CD4-positive, CD25-positive, alpha-beta regulatory T cell (primary cell): ENCODE measurements around the gene HSP90B1. TPM values are rescaled to one million over a fixed set of nuclear protein-coding genes. Genes with fewer than 3 reads are reported as not detected.

ENCODE experiments used
- ATAC-seq, 2 donors: fragments of 150-1000 bp; cut with Tn5 transposase; one replicate each; pipeline ENCODE4 v1.10.0; 2021; ENCODE audit warnings: low read depth in 2 of 2, moderate number of reproducible peaks in 2 of 2, moderate library complexity in 1 of 2
- DNase-seq, 3 donors: peaks; one replicate each; pipeline versions ENCODE4 v3.0.0 to v3.0.0-alpha.2; 2012 to 2022; ENCODE audit warnings: mixed read lengths in 1 of 3
- H3K27ac ChIP-seq: one replicate; pipeline ENCODE4 v1.7.0; 2013; ENCODE audit warnings: mild to moderate bottlenecking, low read length; ENCODE audit not compliant: insufficient read depth, poor library complexity, severe bottlenecking
- H3K27me3 ChIP-seq: one replicate; pipeline ENCODE4 v1.7.0; 2013; ENCODE audit warnings: low read length; ENCODE audit not compliant: control insufficient read depth, insufficient read depth
- H3K36me3 ChIP-seq: one replicate; pipeline ENCODE4 v1.7.0; 2013; ENCODE audit warnings: mild to moderate bottlenecking, low read length, moderate library complexity; ENCODE audit not compliant: control insufficient read depth, insufficient read depth
- H3K4me1 ChIP-seq: 2 replicates; pipeline ENCODE4 v1.7.0; 2013; ENCODE audit warnings: mild to moderate bottlenecking, low read length; ENCODE audit not compliant: insufficient read depth, control insufficient read depth, poor library complexity, severe bottlenecking
- H3K4me3 ChIP-seq: one replicate; pipeline ENCODE4 v1.7.0; 2013; ENCODE audit warnings: low read depth, mild to moderate bottlenecking, low read length, moderate library complexity
- H3K9me3 ChIP-seq, 2 experiments: 1 replicate in 1 of 2; 2 replicates in 1 of 2; pipeline ENCODE4 v1.7.0; 2013; ENCODE audit warnings: low read length in 2 of 2, mild to moderate bottlenecking in 1 of 2, moderate library complexity in 1 of 2; ENCODE audit not compliant: control insufficient read depth in 2 of 2
- H3K27ac Mint-ChIP-seq, 3 donors: one replicate each; pipeline ENCODE4 v1.8.0; 2020 to 2022; ENCODE audit warnings: mild to moderate bottlenecking in 3 of 3, mixed read lengths in 3 of 3, moderate library complexity in 2 of 3
- H3K27me3 Mint-ChIP-seq: one replicate; pipeline ENCODE4 v1.8.0; 2022; ENCODE audit warnings: mild to moderate bottlenecking, mixed read lengths
- H3K36me3 Mint-ChIP-seq: one replicate; pipeline ENCODE4 v1.8.0; 2020; ENCODE audit warnings: mixed read lengths
- H3K4me1 Mint-ChIP-seq, 4 donors: one replicate each; pipeline ENCODE4 v1.8.0; 2020 to 2022; ENCODE audit warnings: mixed read lengths in 4 of 4, mild to moderate bottlenecking in 1 of 4
- H3K4me3 Mint-ChIP-seq, 4 donors: one replicate each; pipeline ENCODE4 v1.8.0; 2020 to 2022; ENCODE audit warnings: mild to moderate bottlenecking in 4 of 4, mixed read lengths in 4 of 4, moderate library complexity in 3 of 4
- H3K9me3 Mint-ChIP-seq, 7 donors: one replicate each; pipeline ENCODE4 v1.8.0; 2020 to 2022; ENCODE audit warnings: mixed read lengths in 7 of 7, mild to moderate bottlenecking in 3 of 7, moderate library complexity in 2 of 7
- polyA plus RNA-seq, 4 donors: library from polyadenylated mRNA; unstranded; fragments of 300-500 nt; fragmentation: Illumina TruSeq; gene quantifications; one replicate each; pipeline ENCODE4 v1.2.3, GENCODE V29; 2021
- total RNA-seq: library from RNA; stranded (reverse); gene quantifications from one replicate; pipeline ENCODE4 v1.2.3, GENCODE V29; 2022

The HSP90B1 gene
- total and polyA plus RNA-seq, 5 donors from 2014 or later, result 119 to 254 (median 146) TPM

DNA sequence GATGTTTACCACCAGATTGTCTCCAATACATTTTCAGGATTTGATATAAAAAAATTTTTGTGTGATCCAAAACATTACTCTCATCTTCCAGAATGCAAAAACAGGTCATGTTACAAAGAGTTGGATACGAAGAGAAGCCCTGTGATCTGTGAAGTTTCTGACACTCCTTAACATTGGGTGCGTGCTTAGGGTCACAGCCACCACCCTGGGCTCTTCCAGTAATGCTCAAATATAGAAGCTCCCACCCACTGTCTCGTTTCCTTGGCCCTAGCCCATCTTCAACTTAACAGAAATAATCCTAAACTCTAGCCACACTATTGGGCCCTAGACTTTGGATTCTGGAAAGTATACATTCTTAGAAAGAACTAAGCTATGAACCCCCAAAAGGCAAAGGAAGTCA, 32.9 kb upstream of the HSP90B1 start:
- DNase-seq (no peak), ATAC-seq (no peak)
- H3K36me3 ChIP-seq, result no peaks in the 10 kb centered on the region
- no peak overlapping the region for H3K27ac ChIP-seq
- H3K4me3 ChIP-seq, result no peak overlapping the region
- H3K4me1 ChIP-seq, result peaks cover 20% of the 10 kb centered on the region
- H3K9me3 ChIP-seq, result no peaks in the 10 kb centered on the region
- peaks cover 9 to 27% (median 21%) of the 10 kb centered on the region in 4 donors for H3K4me1 Mint-ChIP-seq
- no peak overlapping the region for H3K4me3 Mint-ChIP-seq
- H3K27me3 ChIP-seq, result no peaks in the 10 kb centered on the region
- no peaks in the 10 kb centered on the region for H3K27me3 Mint-ChIP-seq
- H3K27ac Mint-ChIP-seq, result peak overlapping the region in 2 of 3 donors; percentile 52 to 53
- H3K36me3 Mint-ChIP-seq, result no peaks in the 10 kb centered on the region
- no peaks in the 10 kb centered on the region for H3K9me3 Mint-ChIP-seq

DNA sequence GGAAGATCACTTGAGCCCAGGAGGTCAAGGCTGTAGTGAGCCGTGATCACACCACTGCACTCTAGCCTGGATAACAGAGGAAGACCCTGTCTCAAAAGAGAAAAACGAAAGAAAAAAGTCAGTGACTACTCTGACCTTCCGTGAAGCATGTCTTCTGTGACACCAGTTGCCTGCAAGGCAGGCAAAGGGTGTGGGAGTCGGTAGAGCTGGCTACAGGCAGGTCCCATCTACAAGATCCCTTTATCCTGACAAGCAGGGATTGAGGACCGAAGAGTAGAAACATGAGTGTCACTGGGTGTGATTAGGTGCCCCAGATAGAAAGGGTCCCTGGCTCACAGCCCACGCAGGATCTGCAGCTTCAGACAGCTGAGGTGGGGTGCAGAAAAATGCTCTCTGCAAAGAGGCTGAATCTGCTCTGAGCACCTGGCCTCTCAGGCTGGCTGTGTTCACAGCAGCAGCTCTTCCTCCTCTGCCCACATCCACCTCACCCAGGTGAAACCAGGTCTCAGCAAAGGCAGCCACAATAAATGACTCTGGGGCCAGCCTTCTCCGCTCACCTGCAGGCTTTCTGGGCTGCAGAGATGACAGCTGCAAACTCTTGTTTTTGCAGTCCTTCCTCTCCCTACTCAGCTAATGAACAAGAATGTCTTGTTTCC, 28.6 kb upstream of the HSP90B1 start:
- Mint-ChIP-seq H3K9me3 (no peaks in the 10 kb centered on the region), H3K4me3 (peak overlapping the region; percentile 74 to 90 (median 80)), H3K36me3 (peaks cover 4% of the 10 kb centered on the region), H3K4me1 (peaks cover 28 to 62% (median 45%) of the 10 kb centered on the region in 4 donors), H3K27me3 (no peaks in the 10 kb centered on the region), H3K27ac (peak overlapping the region; percentile 89 to 99 (median 95))
- no peaks in the 10 kb centered on the region for H3K36me3 ChIP-seq
- H3K9me3 ChIP-seq, result no peaks in the 10 kb centered on the region
- peak overlapping the region; percentile 62 for H3K4me3 ChIP-seq
- H3K4me1 ChIP-seq, result peaks cover 38% of the 10 kb centered on the region
- peak overlapping the region; percentile 49 for H3K27ac ChIP-seq
- ATAC-seq (peak; percentile 95 to 96), DNase-seq (peak; percentile 15 to 80 (median 71))
- H3K27me3 ChIP-seq, result no peaks in the 10 kb centered on the region

DNA sequence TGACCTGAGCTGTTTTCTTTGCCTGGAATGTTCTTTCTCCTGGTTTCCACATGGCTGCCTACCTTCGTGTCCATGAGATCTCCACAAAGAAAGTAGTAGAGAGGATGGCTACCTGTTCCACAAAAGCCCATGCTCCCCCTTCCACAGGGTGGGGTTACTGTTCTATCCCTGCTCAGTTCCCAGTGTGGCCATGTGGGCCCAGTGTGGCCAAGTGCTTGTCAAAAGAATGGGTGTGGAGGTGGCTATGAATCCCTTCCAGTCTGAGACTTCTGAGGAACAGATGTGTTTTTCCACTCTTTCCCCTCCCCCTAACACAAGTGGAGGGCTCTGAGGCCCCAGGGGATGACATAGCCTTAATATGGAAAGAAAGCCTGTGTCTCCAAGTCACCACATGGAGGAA, 26.2 kb upstream of the HSP90B1 start:
- Mint-ChIP-seq H3K36me3 (peaks cover 4% of the 10 kb centered on the region), H3K4me1 (peaks cover 32 to 78% (median 47%) of the 10 kb centered on the region in 4 donors), H3K9me3 (no peaks in the 10 kb centered on the region), H3K4me3 (peak overlapping the region in 1 of 4 donors; percentile 71), H3K27ac (peak overlapping the region in 2 of 3 donors; percentile 83 to 95), H3K27me3 (no peaks in the 10 kb centered on the region)
- ATAC-seq, result no peak
- no peaks in the 10 kb centered on the region for H3K9me3 ChIP-seq
- H3K27me3 ChIP-seq, result no peaks in the 10 kb centered on the region
- DNase-seq, result no peak
- peaks cover 40% of the 10 kb centered on the region for H3K4me1 ChIP-seq
- peak overlapping the region; percentile 6 for H3K27ac ChIP-seq
- no peak overlapping the region for H3K4me3 ChIP-seq
- no peaks in the 10 kb centered on the region for H3K36me3 ChIP-seq

DNA sequence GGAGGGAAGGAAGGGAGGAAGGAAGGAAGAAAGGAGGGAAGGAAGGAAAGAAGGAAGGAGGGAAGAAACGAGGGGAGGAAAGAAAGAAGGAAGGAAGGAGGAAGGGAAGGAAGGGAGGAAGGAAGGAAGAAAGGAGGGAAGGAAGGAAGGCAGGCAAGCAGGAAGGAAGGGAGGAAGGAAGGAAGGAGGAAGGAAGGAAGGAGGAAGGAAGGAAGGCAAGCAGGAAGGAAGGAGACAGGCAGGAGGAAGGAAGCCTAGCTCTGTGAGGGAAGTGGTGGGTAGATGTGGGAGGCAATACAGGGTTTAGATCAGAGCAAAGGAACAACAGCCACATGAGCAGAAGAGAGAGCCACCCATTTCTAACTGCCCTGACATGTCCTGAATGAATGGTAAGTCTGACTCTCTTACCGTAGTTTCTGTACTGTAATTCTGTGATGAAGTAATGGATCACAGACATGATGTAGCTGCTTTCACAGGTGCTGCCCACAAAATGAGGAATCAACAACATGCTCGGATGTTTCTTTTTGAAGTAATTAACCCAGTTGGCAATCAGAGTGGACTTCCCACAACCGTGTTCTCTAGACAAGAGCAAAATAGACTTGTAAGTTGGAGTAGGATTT, 24.4 kb upstream of the HSP90B1 start:
- no peaks in the 10 kb centered on the region for H3K36me3 ChIP-seq
- Mint-ChIP-seq H3K4me1 (peaks cover 32 to 71% (median 41%) of the 10 kb centered on the region in 4 donors), H3K4me3 (peak overlapping the region in 2 of 4 donors; percentile 33 to 63), H3K9me3 (no peaks in the 10 kb centered on the region), H3K27ac (peak overlapping the region; percentile 89 to 95 (median 90)), H3K36me3 (peaks cover 4% of the 10 kb centered on the region), H3K27me3 (no peaks in the 10 kb centered on the region)
- H3K27me3 ChIP-seq, result no peaks in the 10 kb centered on the region
- no peak overlapping the region for H3K4me3 ChIP-seq
- H3K9me3 ChIP-seq, result no peaks in the 10 kb centered on the region
- peak overlapping the region; percentile 15 for H3K27ac ChIP-seq
- ATAC-seq, result no peak
- DNase-seq, result peak in 1 of 3 donors; percentile 7
- H3K4me1 ChIP-seq, result peaks cover 35% of the 10 kb centered on the region

DNA sequence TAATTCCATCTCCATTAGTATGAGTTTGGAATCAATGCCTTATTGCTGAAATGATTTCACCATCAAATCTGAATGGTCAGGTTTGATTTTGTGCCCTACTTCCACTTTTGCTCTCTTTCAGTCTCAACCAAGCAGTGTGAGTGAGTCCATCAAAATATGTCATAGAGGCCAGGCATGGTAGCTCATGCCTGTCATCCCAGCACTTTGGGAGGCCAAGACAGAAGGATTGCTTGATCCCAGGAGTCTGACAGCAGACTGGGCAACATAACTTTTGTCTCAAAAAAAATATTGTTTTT, 22.0 kb upstream of the HSP90B1 start:
- peaks cover 18 to 48% (median 29%) of the 10 kb centered on the region in 4 donors for H3K4me1 Mint-ChIP-seq
- H3K9me3 ChIP-seq, result no peaks in the 10 kb centered on the region
- no peak overlapping the region for H3K4me3 Mint-ChIP-seq
- ATAC-seq (no peak), DNase-seq (no peak)
- H3K27me3 ChIP-seq, result peaks cover 1% of the 10 kb centered on the region
- H3K9me3 Mint-ChIP-seq, result no peaks in the 10 kb centered on the region
- H3K27ac ChIP-seq, result no peak overlapping the region
- H3K4me1 ChIP-seq, result peaks cover 12% of the 10 kb centered on the region
- H3K36me3 ChIP-seq, result no peaks in the 10 kb centered on the region
- H3K36me3 Mint-ChIP-seq, result peaks cover 4% of the 10 kb centered on the region
- no peaks in the 10 kb centered on the region for H3K27me3 Mint-ChIP-seq
- H3K27ac Mint-ChIP-seq, result peak overlapping the region in 1 of 3 donors; percentile 55
- H3K4me3 ChIP-seq, result no peak overlapping the region

DNA sequence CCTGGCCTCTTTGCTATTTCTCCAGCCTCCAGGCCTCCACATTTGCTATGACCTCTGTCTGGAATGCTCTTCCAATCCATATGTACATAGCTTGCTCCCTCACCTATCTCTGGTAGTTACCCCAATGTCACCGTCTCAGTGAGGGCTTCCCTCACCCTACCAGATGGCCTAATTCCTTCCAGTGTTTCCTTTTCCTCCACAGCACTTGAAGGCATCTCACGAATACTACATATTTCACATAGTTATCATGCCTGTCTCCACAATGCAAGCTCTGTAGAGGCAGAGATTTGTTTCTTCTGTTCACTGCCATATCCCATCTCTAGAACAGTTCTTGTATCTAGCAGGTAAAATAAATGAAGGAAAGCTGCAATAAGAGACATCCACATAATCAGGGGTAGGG, 21.3 kb upstream of the HSP90B1 start:
- DNase-seq (no peak), ATAC-seq (no peak)
- no peaks in the 10 kb centered on the region for H3K36me3 ChIP-seq
- H3K27ac ChIP-seq, result no peak overlapping the region
- no peaks in the 10 kb centered on the region for H3K9me3 Mint-ChIP-seq
- H3K36me3 Mint-ChIP-seq, result no peaks in the 10 kb centered on the region
- H3K27me3 Mint-ChIP-seq, result peaks cover 6% of the 10 kb centered on the region
- H3K4me3 Mint-ChIP-seq, result peak overlapping the region in 2 of 4 donors; percentile 12 to 61
- H3K27ac Mint-ChIP-seq, result peak overlapping the region in 2 of 3 donors; percentile 26 to 55
- no peaks in the 10 kb centered on the region for H3K9me3 ChIP-seq
- H3K4me1 Mint-ChIP-seq, result peaks cover 18 to 42% (median 24%) of the 10 kb centered on the region in 4 donors
- H3K27me3 ChIP-seq, result peaks cover 1% of the 10 kb centered on the region
- no peak overlapping the region for H3K4me3 ChIP-seq
- peaks cover 11% of the 10 kb centered on the region for H3K4me1 ChIP-seq

DNA sequence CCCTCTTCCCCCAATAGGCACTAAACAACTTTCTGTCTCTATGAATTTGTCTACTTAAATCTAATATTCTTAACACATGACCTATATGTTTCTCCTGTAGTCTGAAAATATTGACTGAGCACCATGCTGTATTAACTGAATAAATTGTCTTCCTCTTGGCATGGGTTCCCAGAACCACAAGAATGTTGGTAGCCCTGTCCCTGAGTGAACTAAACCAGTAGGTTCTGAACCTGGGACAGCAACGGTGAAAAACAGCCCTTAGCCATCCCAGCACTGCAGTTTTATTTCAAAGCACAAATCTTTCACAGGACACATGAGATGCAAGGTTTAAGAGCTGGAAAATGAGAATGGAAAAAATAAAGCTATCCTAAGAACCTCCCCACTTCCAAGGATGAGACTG, 20.4 kb upstream of the HSP90B1 start:
- Mint-ChIP-seq H3K27ac (peak overlapping the region in 2 of 3 donors; percentile 22 to 25), H3K36me3 (no peaks in the 10 kb centered on the region), H3K4me3 (no peak overlapping the region), H3K9me3 (no peaks in the 10 kb centered on the region), H3K27me3 (peaks cover 9% of the 10 kb centered on the region), H3K4me1 (peaks cover 11 to 32% (median 15%) of the 10 kb centered on the region in 4 donors)
- peaks cover 1% of the 10 kb centered on the region for H3K27me3 ChIP-seq
- H3K36me3 ChIP-seq, result no peaks in the 10 kb centered on the region
- ATAC-seq (no peak), DNase-seq (no peak)
- no peak overlapping the region for H3K4me3 ChIP-seq
- H3K27ac ChIP-seq, result no peak overlapping the region
- H3K9me3 ChIP-seq, result no peaks in the 10 kb centered on the region
- peaks cover 8% of the 10 kb centered on the region for H3K4me1 ChIP-seq

DNA sequence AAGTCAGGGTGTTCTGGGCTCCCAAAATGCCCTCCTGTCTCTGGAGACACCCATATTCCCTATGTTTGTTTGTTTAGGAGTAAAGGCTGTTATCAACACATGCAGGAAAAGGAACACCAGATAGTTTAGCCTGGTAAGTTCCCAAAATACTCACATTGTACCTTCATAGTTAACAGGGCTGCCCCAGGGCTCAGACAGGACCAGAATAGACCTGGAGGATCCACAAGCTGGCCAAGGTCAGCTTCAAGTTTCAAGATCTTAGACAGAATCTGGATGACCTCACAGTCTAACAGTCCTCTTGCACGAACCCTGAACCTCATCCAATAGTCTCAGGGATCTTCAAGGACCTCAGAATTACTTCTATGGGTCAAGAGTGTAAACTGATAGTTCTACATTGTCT, 18.1 kb upstream of the HSP90B1 start:
- no peak overlapping the region for H3K27ac Mint-ChIP-seq
- Histone ChIP-seq H3K4me1 (no peaks in the 10 kb centered on the region), H3K4me3 (no peak overlapping the region), H3K36me3 (no peaks in the 10 kb centered on the region), H3K27ac (no peak overlapping the region), H3K27me3 (peaks cover 1% of the 10 kb centered on the region), H3K9me3 (no peaks in the 10 kb centered on the region)
- no peak for DNase-seq
- no peaks in the 10 kb centered on the region for H3K36me3 Mint-ChIP-seq
- H3K4me1 Mint-ChIP-seq, result peaks cover 4 to 16% (median 6%) of the 10 kb centered on the region in 4 donors
- H3K27me3 Mint-ChIP-seq, result peaks cover 9% of the 10 kb centered on the region
- no peak for ATAC-seq
- no peak overlapping the region for H3K4me3 Mint-ChIP-seq
- no peaks in the 10 kb centered on the region for H3K9me3 Mint-ChIP-seq
